ENCODE results near the gene MLLT3.

GRCh38 chr9:20538092-20538491, 84.2 kb downstream of the MLLT3 start:
- TF ChIP-seq POLR2A (IDR thresholded peaks at IDR 0.05) = no peak
- no peak for TF ChIP-seq CTCF (IDR thresholded peaks at IDR 0.05)

Data from thyroid gland (tissue), 4 donors.